Activated CD4-positive, alpha-beta T cell treated with anti-CD3 and anti-CD28 coated beads for 24 hours (primary cell): ENCODE data around the gene KRABD2.
"Not testable (repeated sequence)": the region's sequence is repeated elsewhere in the genome, so short reads cannot be mapped to it uniquely, and the experiment has no call there.

ENCODE experiments used
- DNase-seq, 2 donors: peaks; one replicate each; pipeline ENCODE4 v3.0.0-alpha.2; 2020; ENCODE audit warnings: low read depth in 2 of 2

Gene KRABD2

DNA sequence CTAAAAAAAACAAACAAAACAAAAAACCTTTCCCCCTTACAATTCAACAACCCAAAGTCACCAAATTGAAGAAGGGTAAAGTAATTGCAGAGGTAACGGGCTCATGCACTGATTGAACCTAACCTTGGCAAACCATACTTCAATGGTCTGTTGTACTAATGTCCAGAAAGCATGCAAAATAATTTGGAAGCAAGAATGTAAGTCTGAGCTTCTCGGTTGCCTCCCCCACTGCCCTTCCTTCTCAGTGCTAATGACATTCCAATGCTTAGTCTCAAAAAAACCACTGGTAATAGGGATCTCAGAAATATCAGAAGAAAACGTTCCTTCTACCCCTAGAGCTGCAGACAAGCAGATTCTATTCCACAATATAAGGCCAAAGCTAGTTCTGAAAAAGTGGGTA is 15.8 kb downstream of the KRABD2 start:
- no peak for DNase-seq

DNA sequence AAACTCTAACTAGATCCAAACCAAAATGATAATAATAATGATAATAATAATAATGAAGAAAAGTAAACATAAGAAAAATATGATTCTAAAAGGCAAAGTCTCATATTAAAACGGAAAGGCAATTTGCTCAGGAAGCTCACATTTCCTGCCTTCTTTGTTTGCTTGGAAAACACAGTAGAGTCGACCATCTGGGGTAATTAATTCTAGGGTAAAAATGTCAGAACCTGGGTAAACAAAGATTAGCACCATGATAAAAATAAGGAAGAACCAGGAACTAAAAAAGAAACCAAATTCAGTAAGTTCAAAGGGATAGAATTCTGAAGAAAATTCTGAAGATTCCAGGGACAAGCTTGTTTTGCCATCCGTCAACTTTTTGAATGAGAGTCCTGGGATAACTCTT is 16.2 kb downstream of the KRABD2 start:
- DNase-seq = no peak

DNA sequence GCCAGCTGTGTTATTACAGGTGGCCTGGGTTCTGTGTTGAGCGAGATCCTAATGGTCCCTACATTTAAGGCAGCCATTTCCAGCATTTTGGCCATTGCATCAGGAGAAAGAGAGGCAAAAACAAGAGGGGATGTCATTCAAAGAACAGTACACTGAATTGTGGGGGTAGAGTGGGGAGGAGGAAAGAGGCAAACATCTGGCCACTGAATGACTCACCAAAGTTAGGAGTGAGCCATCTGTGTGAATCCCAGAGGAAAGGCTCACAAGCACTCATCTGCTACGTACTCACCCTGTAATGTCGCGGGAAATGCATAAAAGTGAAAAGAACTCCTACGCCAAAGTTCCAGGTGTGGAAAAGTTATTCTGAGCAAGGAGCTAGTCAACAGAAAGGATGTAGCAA is 16.7 kb downstream of the KRABD2 start:
- no peak for DNase-seq

DNA sequence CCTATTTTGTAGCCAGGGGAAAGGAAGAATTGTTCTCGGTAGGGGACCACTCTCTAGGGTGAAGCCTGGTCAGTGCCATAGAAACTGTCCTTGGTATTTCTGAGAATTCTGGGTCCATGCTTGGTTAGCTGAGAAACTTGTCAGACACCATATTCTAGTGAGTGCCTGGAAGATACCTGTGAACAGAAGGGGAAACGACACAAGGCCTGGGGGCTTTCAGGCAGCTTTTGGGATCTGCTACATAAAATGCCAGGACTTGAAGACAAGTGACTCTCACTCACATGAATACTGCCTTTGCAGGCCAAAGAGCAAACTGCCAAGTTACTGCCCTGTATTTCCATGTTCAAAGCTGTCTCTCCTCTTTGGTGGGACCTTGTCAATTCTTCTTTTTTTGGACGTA is 18.6 kb downstream of the KRABD2 start:
- no peak for DNase-seq

DNA sequence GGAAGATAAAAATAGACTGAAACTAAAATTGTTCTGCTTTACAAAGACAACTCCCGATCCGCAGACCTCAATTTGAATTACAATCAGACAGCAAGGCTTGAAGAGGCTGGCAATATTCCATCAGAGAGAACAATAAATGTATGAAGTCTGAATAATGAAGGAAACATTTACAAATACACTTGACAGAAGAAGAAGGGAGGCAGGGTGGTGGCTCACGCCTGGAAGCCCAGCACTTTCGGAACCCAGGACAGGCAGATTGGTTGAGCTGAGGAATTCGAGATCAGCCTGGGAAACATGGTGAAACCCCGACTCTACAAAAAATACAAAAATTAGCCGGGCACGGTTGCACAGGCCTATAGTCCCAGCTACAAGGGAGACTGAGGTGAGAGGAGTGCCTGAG is 22.3 kb downstream of the KRABD2 start:
- DNase-seq = no peak

DNA sequence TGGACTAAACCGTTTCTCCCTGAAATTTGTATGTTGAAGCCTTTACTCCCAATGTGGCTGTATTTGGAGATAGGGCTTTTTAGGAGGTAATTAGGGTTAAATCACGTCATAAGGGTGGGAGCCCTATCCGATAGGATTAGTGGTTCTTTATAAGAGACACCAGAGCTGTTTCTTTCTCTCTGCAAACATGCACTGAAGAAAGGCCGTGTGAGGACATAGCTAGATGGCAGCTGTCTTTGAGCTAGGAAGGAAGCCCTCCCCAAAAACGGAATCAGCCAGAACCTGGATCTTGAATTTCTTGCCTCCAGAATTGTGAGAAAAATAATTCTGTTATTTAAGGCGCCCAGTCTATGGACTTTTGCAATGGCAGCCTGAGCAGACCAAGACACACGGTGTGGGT is 22.8 kb downstream of the KRABD2 start:
- DNase-seq = no peak

DNA sequence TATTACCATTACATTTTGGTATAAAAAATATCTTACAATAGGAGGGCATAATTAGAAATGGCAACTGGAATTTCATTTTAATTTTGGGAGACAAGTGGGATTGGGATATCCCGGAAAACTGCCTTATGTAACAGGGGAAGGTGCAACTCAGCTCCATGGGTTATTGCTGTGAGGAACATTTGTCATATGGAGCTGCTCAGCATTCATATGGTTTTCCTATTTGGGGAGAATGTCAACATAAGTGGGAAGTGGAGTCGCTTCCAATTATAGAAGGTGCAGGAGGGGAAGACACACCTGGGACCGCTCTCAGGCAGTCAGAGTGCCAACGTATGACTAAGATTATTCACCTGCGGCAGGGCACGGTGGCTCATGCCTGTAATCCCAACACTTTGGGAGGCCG is 26.2 kb downstream of the KRABD2 start:
- DNase-seq = no peak

DNA sequence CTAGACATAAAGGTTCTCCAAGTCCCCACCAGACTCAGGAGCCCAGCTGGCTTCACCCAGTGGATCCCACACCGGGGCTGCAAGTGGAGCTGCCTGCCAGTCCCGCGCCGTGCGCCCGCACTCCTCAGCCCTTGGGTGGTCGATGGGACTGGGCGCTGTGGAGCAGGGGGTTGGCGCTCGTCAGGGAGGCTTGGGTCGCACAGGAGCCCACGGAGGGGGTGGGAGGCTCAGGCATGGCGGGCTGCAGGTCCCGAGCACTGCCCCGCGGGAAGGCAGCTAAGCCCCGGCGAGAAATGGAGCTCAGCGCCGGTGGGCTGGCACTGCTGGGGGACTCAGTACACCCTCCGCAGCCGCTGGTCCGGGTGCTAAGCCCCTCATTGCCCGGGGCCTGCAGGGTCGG is 29.5 kb downstream of the KRABD2 start:
- not testable (repeated sequence) for DNase-seq

DNA sequence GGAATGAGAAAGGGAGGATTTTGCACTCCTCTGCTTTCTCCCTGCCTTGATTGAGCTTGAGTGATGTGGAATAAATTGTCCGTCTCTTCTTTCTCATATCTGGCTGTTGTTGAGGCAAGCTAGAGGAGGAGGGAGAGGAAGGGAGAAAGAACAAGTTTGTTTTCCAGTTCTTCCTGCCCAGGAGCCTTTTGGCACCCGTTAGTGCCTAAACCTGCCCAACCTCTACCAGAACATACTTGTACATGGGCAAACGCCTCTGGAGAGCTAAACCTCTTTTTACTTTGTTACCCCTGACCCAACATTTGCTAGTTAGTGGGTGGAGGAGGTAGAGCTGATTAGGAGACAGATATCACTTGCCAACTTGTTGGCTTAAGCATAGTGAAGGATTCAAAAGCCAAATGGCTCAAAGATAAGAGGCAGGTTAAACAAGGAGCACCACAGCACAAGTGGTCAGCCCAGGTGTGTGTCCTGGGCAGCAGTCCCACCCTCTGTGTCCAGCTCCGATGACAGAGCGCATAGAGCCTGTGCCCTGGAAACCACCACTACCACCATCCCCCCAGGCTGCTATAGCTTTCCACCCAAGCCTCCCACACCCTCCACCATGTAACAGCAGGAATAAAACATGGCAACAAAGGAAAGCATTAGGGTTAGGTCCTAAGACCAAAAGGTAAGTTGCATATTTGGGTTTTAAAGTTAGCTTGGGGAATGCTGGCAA is 30.4 kb downstream of the KRABD2 start:
- no peak for DNase-seq

DNA sequence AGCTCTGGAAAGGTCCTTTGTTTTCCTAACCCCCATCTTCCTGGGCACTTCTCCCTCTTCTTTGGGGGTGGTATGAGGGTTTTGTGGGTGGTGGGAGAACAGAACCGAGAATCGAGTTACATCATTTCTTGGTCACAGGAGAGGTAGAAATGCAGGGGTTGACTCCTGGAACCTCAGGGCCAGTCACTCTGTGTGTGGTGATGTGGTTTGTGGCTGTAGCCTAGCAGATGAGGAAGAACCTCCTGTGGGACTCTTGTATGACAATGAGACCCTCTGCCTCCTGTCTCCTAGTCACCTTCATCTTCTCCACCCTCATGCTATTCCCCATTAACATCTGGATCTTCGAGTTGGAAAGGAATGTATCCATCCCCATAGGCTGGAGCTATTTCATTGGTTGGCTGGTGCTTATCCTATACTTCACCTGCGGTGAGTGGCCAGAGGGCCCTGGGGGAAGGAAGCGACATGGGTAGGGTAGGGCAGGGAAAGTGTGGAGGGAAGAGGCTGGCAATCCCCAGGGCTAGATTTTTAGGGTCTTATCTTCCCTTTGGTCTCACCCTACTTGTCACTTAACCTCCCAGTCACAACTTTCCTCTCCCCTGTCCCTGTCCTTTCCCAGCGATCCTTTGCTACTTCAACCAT is 31.3 kb downstream of the KRABD2 start:
- no peak for DNase-seq

DNA sequence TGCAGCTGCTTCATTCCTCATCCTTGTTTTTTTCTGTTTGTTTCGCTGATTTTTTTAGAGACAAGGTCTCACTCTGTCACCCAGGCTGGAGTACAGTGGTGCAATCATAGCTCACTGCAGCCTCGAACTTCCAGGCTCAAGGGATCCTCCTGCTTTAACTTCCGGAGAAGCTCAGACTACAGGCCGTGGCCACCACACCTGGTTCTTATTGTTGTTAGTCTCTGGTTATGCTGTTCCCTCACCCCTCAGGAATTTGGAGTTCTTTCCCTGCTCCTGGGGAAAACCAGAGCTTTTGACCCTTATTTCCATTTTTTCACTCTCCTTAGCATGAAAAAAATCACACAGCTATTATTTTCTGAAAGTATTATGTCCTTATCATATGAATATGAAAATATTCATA is 35.0 kb downstream of the KRABD2 start:
- DNase-seq = no peak

DNA sequence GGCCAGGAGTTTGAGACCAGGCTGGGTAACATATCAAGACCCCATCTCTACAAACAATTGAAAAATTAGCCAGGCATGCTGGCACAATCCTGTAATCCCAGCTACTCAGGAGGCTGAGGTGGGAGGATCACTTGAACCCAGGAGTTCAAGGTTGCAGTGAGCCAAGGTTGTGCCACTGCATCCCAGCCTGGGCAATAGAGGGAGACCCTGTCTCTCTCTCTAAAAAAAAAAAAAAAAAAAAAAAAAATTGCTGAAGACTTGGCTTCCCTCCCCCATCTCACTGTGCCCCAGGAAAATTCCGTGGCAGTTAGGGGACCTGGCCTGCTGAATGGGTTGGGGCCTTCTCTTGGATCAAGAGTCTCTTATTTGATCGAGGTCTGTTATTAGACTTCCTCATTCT is 37.0 kb downstream of the KRABD2 start, which contains the start of gene ODF4:
Gene ODF4, plus strand, starts transcription at position 301 of the 400 bp plus-strand sequence. CDS start 212 bp downstream, outside the sequence.
- no peak for DNase-seq

DNA sequence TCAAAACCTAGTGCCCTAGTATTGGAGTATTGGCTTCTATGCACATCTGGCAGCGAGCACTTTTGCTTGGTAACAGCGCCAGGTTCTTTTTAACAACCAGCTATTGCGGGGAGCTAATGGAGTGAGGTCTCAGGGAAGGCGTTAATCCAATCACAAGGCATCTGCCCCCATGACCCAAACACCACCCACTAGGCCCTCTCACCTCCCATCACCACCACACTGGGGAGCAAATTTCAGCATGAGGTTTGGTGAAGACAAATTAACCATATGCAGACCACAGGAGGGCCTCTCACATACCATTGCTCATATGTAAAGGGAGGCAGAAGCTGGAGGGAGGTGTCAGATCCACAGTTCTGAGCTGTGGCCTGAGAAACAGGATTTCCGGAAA is 37.8 kb downstream of the KRABD2 start:
- DNase-seq = no peak

DNA sequence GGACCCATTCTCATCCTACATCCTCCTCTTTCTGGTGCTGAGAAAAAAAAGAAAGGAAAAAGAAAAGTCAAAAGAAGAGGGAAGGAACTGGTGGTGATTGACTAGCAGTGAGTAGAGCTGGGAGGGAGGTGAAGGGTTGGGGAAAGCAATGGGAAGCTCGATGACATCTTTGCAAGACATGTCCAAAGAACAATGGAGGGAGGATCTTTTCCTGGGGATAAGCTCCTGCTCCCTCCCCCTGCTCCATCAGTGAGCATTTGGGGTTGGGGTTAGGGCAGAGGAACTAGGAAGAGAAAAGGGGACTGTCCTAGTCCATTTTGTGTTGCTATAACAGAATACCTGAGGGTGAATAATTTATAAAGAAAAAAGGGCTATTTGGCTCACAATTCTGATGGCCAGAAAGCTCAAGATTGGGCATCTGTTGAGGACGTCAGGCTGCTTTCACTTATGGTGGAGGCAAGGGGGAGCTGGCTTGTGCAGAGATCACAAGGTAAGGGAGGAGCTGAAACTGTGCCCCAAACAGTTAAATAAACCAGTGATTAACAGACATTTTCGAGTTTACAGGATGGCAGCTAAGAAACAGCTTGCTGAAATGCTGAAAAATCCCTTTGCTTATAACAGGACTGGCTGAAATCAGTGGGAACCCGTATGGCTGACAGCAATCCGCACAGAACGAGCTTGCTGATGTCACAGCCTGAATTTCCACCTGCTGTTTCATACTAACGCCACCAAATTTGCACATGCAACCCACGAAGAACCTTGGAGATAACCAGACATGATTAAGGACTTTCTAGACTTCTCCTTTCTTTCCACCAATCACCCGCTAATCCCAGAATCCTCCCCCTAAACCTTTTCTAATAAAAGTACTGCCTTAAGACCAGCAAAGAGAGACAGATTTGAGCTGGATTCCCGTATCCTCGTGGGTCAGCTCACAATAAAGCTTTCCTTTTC is 38.4 kb downstream of the KRABD2 start:
- no peak for DNase-seq

DNA sequence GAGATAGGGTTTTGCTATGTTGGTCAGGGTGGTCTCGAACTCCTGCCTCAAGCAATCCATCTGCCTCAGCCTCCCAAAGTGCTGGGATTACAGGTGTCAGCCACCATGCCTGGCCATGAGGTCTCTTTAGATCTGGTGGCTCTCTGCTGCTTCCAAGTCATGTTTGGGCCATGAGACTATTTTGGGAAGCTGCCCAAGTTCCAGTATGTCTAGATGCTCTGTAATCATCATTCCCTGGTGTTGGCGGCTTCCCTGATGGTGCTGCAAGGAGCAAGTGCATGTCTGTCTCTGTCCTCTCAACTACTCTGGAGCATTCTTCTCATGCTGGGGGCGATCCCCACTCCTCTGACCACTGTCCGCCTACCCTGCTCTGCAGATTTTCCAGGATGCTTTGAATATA is 43.2 kb downstream of the KRABD2 start:
- DNase-seq = no peak

DNA sequence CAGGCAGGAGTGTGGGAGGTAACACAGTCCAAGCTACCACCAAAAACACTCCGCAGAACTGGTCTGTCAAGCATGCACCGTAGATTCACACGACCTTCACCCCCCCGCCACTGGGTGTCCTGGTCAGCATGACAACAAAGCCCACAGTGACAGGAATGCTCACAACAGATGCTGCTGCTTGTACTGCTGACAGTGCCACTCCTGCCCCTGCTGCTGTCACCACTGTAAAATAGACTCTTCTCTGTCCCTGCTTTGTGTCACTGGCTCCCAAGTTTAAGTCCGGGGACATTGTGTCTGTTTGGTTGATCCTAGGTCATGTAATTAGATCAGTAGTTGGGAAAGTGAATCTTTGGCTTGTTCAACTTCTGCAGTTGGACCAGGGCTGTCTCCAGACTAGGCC is 43.8 kb downstream of the KRABD2 start:
- DNase-seq = no peak

DNA sequence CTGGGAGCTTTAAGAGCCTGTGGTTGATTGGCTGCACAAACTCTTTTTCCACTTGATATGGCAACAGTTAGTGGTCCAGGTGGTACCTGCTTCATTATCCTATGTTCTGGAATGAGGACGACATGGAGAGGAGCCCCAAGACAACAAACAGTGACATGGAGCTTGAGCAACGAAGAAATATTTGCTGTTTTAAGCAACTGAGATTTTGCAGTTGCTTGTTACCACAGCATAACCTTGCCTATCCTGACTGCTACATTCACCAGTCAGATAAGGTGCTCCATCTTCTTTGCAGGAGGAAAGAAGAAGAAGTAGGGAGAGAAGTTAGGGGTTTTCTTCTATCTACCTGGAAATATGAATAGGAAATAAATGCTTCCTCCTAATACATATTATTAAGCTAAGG is 44.4 kb downstream of the KRABD2 start:
- no peak for DNase-seq

DNA sequence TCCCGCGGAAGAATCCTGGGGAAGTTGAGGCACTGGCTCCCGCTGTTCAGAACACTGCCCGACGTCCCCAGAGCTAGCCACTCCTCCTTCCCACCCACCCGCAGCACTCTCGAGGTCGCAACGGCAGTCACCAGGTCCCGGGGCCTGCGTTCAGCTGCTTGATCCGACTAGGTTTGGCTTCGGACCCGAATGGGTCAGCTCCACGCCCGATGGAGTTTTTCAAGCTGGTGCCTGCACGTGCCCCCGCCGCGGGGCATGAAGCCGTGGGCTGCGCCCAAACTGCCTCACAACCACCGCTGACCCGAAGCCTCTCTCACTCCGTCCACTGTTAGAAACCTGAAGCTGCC is 49.2 kb downstream of the KRABD2 start:
- peak in 1 of 2 donors; percentile 1 for DNase-seq
